HepG2 (cell line): ENCODE measurements around the gene QRSL1. TPM values are rescaled to one million over a fixed set of nuclear protein-coding genes. Genes with fewer than 3 reads are reported as not detected.

Experiments
- ATAC-seq: fragments of 200-7000 bp; cut with Tn5 transposase; 3 replicates; pipeline ENCODE4 v1.9.1; 2020; ENCODE audit warnings: mild to moderate bottlenecking, moderate library complexity
- BruUV-seq: library from RNA; stranded (reverse); fragments of 400-500 nt; replicated peaks from 2 replicates; lab custom pipeline; 2021; lab: Mats Ljungman, UMichigan
- CTCF ChIA-PET: fragments of 300-600 bp; formaldehyde crosslinking; extraction: SDS; loops from one replicate; lab custom pipeline; 2021; ENCODE audit warnings: low total read pairs, inconsistent platforms, low intra/inter-chr PET ratio; lab: Yijun Ruan, JAX
- POLR2A ChIA-PET: fragments of 350-600 bp; sonication (Branson Sonifier 250); formaldehyde crosslinking; loops from one replicate; lab custom pipeline; 2020; ENCODE audit warnings: antibody characterized with exemption, inconsistent platforms; lab: Yijun Ruan, JAX
- DNase-seq: peaks from one replicate; pipeline ENCODE4 v3.0.0-alpha.2; 2015; ENCODE audit warnings: low spot score
- FAIRE-seq: peaks from 3 replicates; lab custom pipeline; 2011; peaks lifted over from hg19 to GRCh38; lab: Jason Lieb, UNC
- H2AFZ ChIP-seq: one replicate; pipeline ENCODE4 v1.6.1; 2011; ENCODE audit warnings: low read length, inconsistent platforms
- H3K27ac ChIP-seq: fragments of 300-600 bp; 3 replicates; pipeline ENCODE4 v1.8.0; 2011; ENCODE audit warnings: mixed run types, mild to moderate bottlenecking, mixed read lengths, low read length, inconsistent platforms; ENCODE audit not compliant: insufficient read depth; ENCODE audit errors: extremely low read length
- H3K27me3 ChIP-seq, 2 experiments: fragments of 200-600 bp in 1 of 2; 2 replicates in 1 of 2; 3 replicates in 1 of 2; pipeline versions ENCODE4 v1.6.0 to v1.8.0; 2011; ENCODE audit warnings: low read length in 2 of 2, mild to moderate bottlenecking in 2 of 2, moderate library complexity in 2 of 2, inconsistent platforms in 1 of 2; ENCODE audit not compliant: insufficient read depth in 2 of 2, control insufficient read depth in 1 of 2
- H3K36me3 ChIP-seq, 2 experiments: fragments of 200-600 bp in 1 of 2; replicated peaks in 1 of 2; 2 replicates in 1 of 2; 3 replicates in 1 of 2; pipeline versions ENCODE4 v1.5.1 to v1.8.0; 2011; ENCODE audit warnings: low read length in 2 of 2, inconsistent platforms in 1 of 2; ENCODE audit not compliant: insufficient read depth in 2 of 2, control insufficient read depth in 1 of 2
- H3K4me1 ChIP-seq: 2 replicates; pipeline ENCODE4 v1.5.1; 2012; ENCODE audit warnings: low read length, inconsistent platforms; ENCODE audit not compliant: insufficient read depth
- H3K4me2 ChIP-seq: 2 replicates; pipeline ENCODE4 v1.6.0; 2011; ENCODE audit warnings: low read depth, low read length, inconsistent platforms
- H3K4me3 ChIP-seq, 3 experiments: fragments of 200-600 bp in 1 of 3; sonication (generic), shearing (Covaris generic) in 1 of 3; replicated peaks in 1 of 3; 2 replicates each; pipeline ENCODE4 v1.5.1; 2011 to 2016; ENCODE audit warnings: low read length in 3 of 3, inconsistent platforms in 2 of 3, low read depth in 2 of 3, mild to moderate bottlenecking in 2 of 3, control low read depth in 1 of 3, mixed read lengths in 1 of 3; ENCODE audit not compliant: insufficient read depth in 1 of 3
- H3K79me2 ChIP-seq: one replicate; pipeline ENCODE4 v1.6.1; 2011; ENCODE audit warnings: low read length, inconsistent platforms; ENCODE audit not compliant: insufficient read depth
- H3K9ac ChIP-seq: 2 replicates; pipeline ENCODE4 v1.6.0; 2011; ENCODE audit warnings: mild to moderate bottlenecking, low read depth, low read length, inconsistent platforms; ENCODE audit not compliant: insufficient read depth
- H3K9me3 ChIP-seq: 2 replicates; pipeline ENCODE4 v1.5.1; 2012; ENCODE audit warnings: mild to moderate bottlenecking, low read length
- H4K20me1 ChIP-seq: 2 replicates; pipeline ENCODE4 v1.6.0; 2011; ENCODE audit warnings: inconsistent platforms, mild to moderate bottlenecking, low read length, moderate library complexity; ENCODE audit not compliant: insufficient read depth
- CEBPG ChIP-seq: IDR thresholded peaks from 2 replicates; pipeline ENCODE4 v1.6.1; 2016
- HOXD1 ChIP-seq: sonication (generic); formaldehyde crosslinking; IDR thresholded peaks from 2 replicates; pipeline ENCODE4 v1.5.0; 2020; ENCODE audit warnings: missing genetic modification reagents
- KLF15 ChIP-seq: sonication (generic); formaldehyde crosslinking; IDR thresholded peaks from 2 replicates; pipeline ENCODE4 v1.8.1; 2023; ENCODE audit warnings: borderline replicate concordance, mild to moderate bottlenecking, inconsistent platforms, missing genetic modification reagents, mixed read lengths
- KMT2A ChIP-seq: sonication (generic); formaldehyde crosslinking; IDR thresholded peaks from 2 replicates; pipeline ENCODE4 v1.4.0; 2020; ENCODE audit warnings: missing genetic modification reagents
- RXRA ChIP-seq: sonication (generic); formaldehyde crosslinking; IDR thresholded peaks from 2 replicates; pipeline ENCODE4 v1.5.1; 2020; ENCODE audit warnings: missing genetic modification reagents
- SMAD9 ChIP-seq: sonication (generic); formaldehyde crosslinking; IDR thresholded peaks from 2 replicates; pipeline ENCODE4 v1.5.1; 2020; ENCODE audit warnings: mild to moderate bottlenecking, missing genetic modification reagents
- SOX6 ChIP-seq, 2 experiments: fragments of 450-650 bp in 1 of 2; sonication (generic) in 1 of 2; formaldehyde crosslinking in 1 of 2; IDR thresholded peaks; 2 replicates each; pipeline versions ENCODE4 v1.4.0 to v1.6.1; 2017 to 2020; ENCODE audit warnings: antibody characterized with exemption in 1 of 2, mild to moderate bottlenecking in 1 of 2, missing genetic modification reagents in 1 of 2
- TOE1 ChIP-seq: sonication (generic); formaldehyde crosslinking; IDR thresholded peaks from 2 replicates; pipeline ENCODE4 v1.4.0; 2020; ENCODE audit warnings: mild to moderate bottlenecking, missing genetic modification reagents
- ZC3H13 ChIP-seq: sonication (generic); formaldehyde crosslinking; IDR thresholded peaks from 2 replicates; pipeline ENCODE4 v1.8.1; 2023; ENCODE audit warnings: mild to moderate bottlenecking, missing genetic modification reagents, moderate library complexity
- ZFP36L2 ChIP-seq: sonication (generic); formaldehyde crosslinking; IDR thresholded peaks from 2 replicates; pipeline ENCODE4 v1.4.0; 2020; ENCODE audit warnings: missing genetic modification reagents
- ZIK1 ChIP-seq: sonication (generic); formaldehyde crosslinking; IDR thresholded peaks from 2 replicates; pipeline ENCODE4 v1.5.0; 2020; ENCODE audit warnings: mild to moderate bottlenecking, low read depth, missing genetic modification reagents, borderline replicate concordance
- ZNF256 ChIP-seq: sonication (generic); formaldehyde crosslinking; conservative IDR thresholded peaks from 2 replicates; pipeline ENCODE4 v1.4.0; 2020; ENCODE audit warnings: missing genetic modification reagents
- ZNF343 ChIP-seq: sonication (generic); formaldehyde crosslinking; IDR thresholded peaks from 2 replicates; pipeline ENCODE4 v1.4.0; 2020; ENCODE audit warnings: mild to moderate bottlenecking, missing genetic modification reagents
- ZNF616 ChIP-seq: sonication (generic); formaldehyde crosslinking; IDR thresholded peaks from 2 replicates; pipeline ENCODE4 v1.5.0; 2020; ENCODE audit warnings: low read depth, mild to moderate bottlenecking, missing genetic modification reagents
- ZNF652 ChIP-seq: IDR thresholded peaks from 2 replicates; pipeline ENCODE4 v1.6.1; 2016; ENCODE audit warnings: low read depth, borderline replicate concordance
- ZSCAN25 ChIP-seq: sonication (generic); formaldehyde crosslinking; IDR thresholded peaks from 2 replicates; pipeline ENCODE4 v1.8.0; 2022; ENCODE audit warnings: mild to moderate bottlenecking, missing genetic modification reagents
- whole genome bisulfite sequencing: methylation state at CpG from one replicate; pipeline ENCODE4 v1.1.6; 2017; ENCODE audit warnings: low lambda C conversion rate; 5-methylcytosine and 5-hydroxymethylcytosine counted together
- in situ Hi-C: cut with HindIII; loops from 2 replicates; pipeline ENCODE4 v1.10.0; 2017; ENCODE audit warnings: low pct_unique_long_range_greater_than_20kb; ENCODE audit not compliant: extremely low pct_ligation_motif_present
- intact Hi-C: fragments of 100-400 bp; cut with micrococcal nuclease; formaldehyde crosslinking; loops from one replicate; pipeline ENCODE4 v1.10.0; 2022; ENCODE audit not compliant: unreplicated experiment
- polyA plus RNA-seq, 8 experiments: library from polyadenylated mRNA; depleted of rRNA in 3 of 8; stranded (reverse) in 7 of 8; unstranded in 1 of 8; fragments of >200 nt; fragmentation: Illumina TruSeq in 4 of 8; extraction: Trizol in 4 of 8; gene quantifications; 2 replicates each; pipeline versions ENCODE4 v1.2.1 to v1.2.3, GENCODE V29; 2011 to 2016; ENCODE audit warnings: low read depth in 4 of 8, missing spikeins in 1 of 8, mixed read lengths in 1 of 8; ENCODE audit not compliant: insufficient read depth in 1 of 8
- total RNA-seq, 5 experiments: library from RNA; depleted of rRNA; stranded (reverse); fragments of >200 nt; fragmentation: Illumina TruSeq; extraction: Trizol; gene quantifications; 2 replicates each; pipeline ENCODE4 v1.2.3, GENCODE V29; 2016; ENCODE audit warnings: low read depth in 1 of 5
- TF ChIP-seq, protein P1 (sequence below): sonication (generic); formaldehyde crosslinking; IDR thresholded peaks from 2 replicates; pipeline ENCODE4 v1.4.0; 2020; ENCODE audit warnings: mild to moderate bottlenecking, missing genetic modification reagents

QRSL1 gene
- total and polyA plus RNA-seq, 2 of the 13 experiments (the other 11 are each of a cell fraction or from before 2014, with no cell fraction given), result 8.2 to 22.3 TPM

DNA sequence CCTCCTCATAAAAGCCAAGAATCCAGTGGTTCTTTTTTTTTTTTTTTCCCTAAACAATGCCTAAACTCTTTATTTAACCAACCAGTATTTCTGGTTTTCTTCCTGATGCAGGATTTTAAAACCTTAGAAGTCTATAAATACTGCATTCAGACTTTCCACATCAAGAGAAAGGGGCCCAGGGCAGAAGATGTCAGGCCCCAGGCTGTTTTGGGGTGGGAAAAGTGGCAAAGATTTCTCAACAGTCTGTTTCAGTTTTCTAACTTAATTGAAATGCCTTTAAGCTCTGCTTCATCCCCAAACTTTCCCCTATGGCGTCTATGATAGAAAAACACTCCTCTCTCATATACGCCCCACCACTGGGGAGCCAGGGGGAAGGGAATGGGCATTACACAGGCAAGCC lies 33.1 kb downstream of the QRSL1 start:
- in situ Hi-C loops, result no loop called here
- H2AFZ ChIP-seq, result no peak overlapping the region
- no peaks in the 10 kb centered on the region for H3K27me3 ChIP-seq
- ATAC-seq, result no peak
- no TSS peak for BruUV-seq
- no peaks in the 10 kb centered on the region for H3K4me1 ChIP-seq
- 98% methylated on average over 2 of the region's 2 CpGs for WGBS
- H3K79me2 ChIP-seq, result no peaks in the 10 kb centered on the region
- no peak overlapping the region for H3K4me3 ChIP-seq
- H3K9me3 ChIP-seq, result peaks cover 8% of the 10 kb centered on the region; the same call in 1 of the 2 replicates
- CTCF ChIA-PET, result no interaction called here
- intact Hi-C loops, result no loop called here
- no peak overlapping the region for H3K9ac ChIP-seq
- H4K20me1 ChIP-seq, result no peaks in the 10 kb centered on the region
- no peak overlapping the region for H3K4me2 ChIP-seq
- H3K36me3 ChIP-seq, result peaks cover 4 to 22% of the 10 kb centered on the region in 2 experiments; a peak in 4 of 5 replicates
- TF ChIP-seq CEBPG (CRISPR knock-in tag) (no peak), SOX6 (IDR thresholded peaks at IDR 0.05) (no peak), SOX6 (CRISPR knock-in tag; IDR thresholded peaks at IDR 0.05) (no peak), KLF15 (CRISPR knock-in tag) (no peak), ZNF616 (CRISPR knock-in tag) (no peak), ZNF256 (CRISPR knock-in tag) (no peak), KMT2A (CRISPR knock-in tag) (no peak), TOE1 (CRISPR knock-in tag) (no peak), ZIK1 (CRISPR knock-in tag) (no peak), HOXD1 (CRISPR knock-in tag) (no peak), ZNF343 (CRISPR knock-in tag) (no peak), SMAD9 (no peak), RXRA (no peak), ZNF652 (no peak), ZSCAN25 (no peak), ZFP36L2 (CRISPR knock-in tag) (no peak), ZC3H13 (CRISPR knock-in tag) (no peak)
- TF ChIP-seq, protein P1, sequence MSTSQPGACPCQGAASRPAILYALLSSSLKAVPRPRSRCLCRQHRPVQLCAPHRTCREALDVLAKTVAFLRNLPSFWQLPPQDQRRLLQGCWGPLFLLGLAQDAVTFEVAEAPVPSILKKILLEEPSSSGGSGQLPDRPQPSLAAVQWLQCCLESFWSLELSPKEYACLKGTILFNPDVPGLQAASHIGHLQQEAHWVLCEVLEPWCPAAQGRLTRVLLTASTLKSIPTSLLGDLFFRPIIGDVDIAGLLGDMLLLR, result no peak
- TF ChIP-seq, all 625 proteins: peak for 0
- DNase-seq, result no peak
- no peak overlapping the region for H3K27ac ChIP-seq
- POLR2A ChIA-PET, result no interaction called here
- FAIRE-seq, result no peak
